Psoas muscle (tissue), 8 donors: ENCODE results near the gene RPS15. TPM values are rescaled to one million over a fixed set of nuclear protein-coding genes. Genes with fewer than 3 reads are reported as not detected.

Source experiments
- ATAC-seq, 4 donors: fragments of 200-7000 bp; cut with Tn5 transposase; one replicate each; pipeline ENCODE4 v1.9.1; 2020; ENCODE audit warnings: moderate library complexity in 3 of 4, mild to moderate bottlenecking in 2 of 4
- DNase-seq, 2 donors: peaks; one replicate each; pipeline ENCODE4 v3.0.0-alpha.2; 2020
- H3K27ac ChIP-seq: fragments of 200-600 bp; one replicate; pipeline ENCODE4 v1.8.0; 2022
- H3K27me3 ChIP-seq, 3 donors: fragments of 200-600 bp in 1 of 3; one replicate each; pipeline versions ENCODE4 v1.6.1 to v1.8.0; 2013 to 2022; ENCODE audit warnings: low read length in 2 of 3, mild to moderate bottlenecking in 2 of 3, moderate library complexity in 1 of 3; ENCODE audit not compliant: insufficient read depth in 3 of 3
- H3K36me3 ChIP-seq, 2 donors: fragments of 200-600 bp in 1 of 2; one replicate each; pipeline versions ENCODE4 v1.6.1 to v1.8.0; 2013 to 2022; ENCODE audit warnings: low read depth in 1 of 2, mild to moderate bottlenecking in 1 of 2, moderate library complexity in 1 of 2; ENCODE audit not compliant: insufficient read depth in 1 of 2
- H3K4me1 ChIP-seq: fragments of 200-600 bp; one replicate; pipeline ENCODE4 v1.8.0; 2022
- H3K4me3 ChIP-seq: fragments of 200-600 bp; one replicate; pipeline ENCODE4 v1.8.0; 2022; ENCODE audit warnings: mild to moderate bottlenecking
- H3K9me3 ChIP-seq: fragments of 200-600 bp; one replicate; pipeline ENCODE4 v1.8.0; 2022
- whole genome bisulfite sequencing, 3 donors: extraction: QIAGEN DNeasy Blood & Tissue Kit; methylation state at CpG; one replicate each; pipeline versions ENCODE4 v1.1.6 to v1.1.7; 2013; 5-methylcytosine and 5-hydroxymethylcytosine counted together
- intact Hi-C, 2 donors: fragments of 100-400 bp; cut with DNase I; formaldehyde crosslinking; loops; one replicate each; pipeline versions ENCODE4 v1.11.0 to v1.14.2; 2022
- polyA plus RNA-seq, 3 donors: library from polyadenylated mRNA; stranded (reverse); fragments of 200-250 nt; gene quantifications; one replicate each; pipeline ENCODE4 v1.2.3, GENCODE V29; 2013
- total RNA-seq, 4 donors: library from RNA; stranded (reverse); fragmentation: NEBNext Ultra II Directional in 2 of 4; extraction: Animal tissue kit (Norgen Biotek cat#: 25700) in 2 of 4; gene quantifications; one replicate each; pipeline versions ENCODE4 v1.2.1 to v1.2.4, GENCODE V29; 2021 to 2023
- TF ChIP-seq, protein P1 (sequence below): fragments of 200-600 bp; IDR thresholded peaks from one replicate; pipeline ENCODE4 v1.8.0; 2022; ENCODE audit warnings: antibody characterized with exemption
- donor health status: healthy with polysubstance abuse.
- donor health status: DM: no; HTN: no; CAD: no; lungs with moderate emphysema.
- donor health status: Bipolar disorder and iron deficiency.
- donor health status: healthy.
- donor health status: DM: yes; HTN: yes; CAD: no.
- donor health status: DM: no; HTN: no; CAD: no.
- donor health status: DM: no; HTN: no; CAD: no.
- donor health status: DM: yes; HTN: yes; CAD: no.

Gene RPS15
- total and polyA plus RNA-seq, 7 donors = 697 to 4,077 (median 992) TPM

GRCh38 chr19:1411255-1412191 is 26.7 kb upstream of the RPS15 start:
- peak overlapping the region; percentile 97 for H3K4me3 ChIP-seq
- no peaks in the 10 kb centered on the region for H3K27me3 ChIP-seq
- H3K4me1 ChIP-seq = peaks cover 71% of the 10 kb centered on the region
- peak overlapping the region; percentile 95 for H3K27ac ChIP-seq
- TF ChIP-seq, protein P1, sequence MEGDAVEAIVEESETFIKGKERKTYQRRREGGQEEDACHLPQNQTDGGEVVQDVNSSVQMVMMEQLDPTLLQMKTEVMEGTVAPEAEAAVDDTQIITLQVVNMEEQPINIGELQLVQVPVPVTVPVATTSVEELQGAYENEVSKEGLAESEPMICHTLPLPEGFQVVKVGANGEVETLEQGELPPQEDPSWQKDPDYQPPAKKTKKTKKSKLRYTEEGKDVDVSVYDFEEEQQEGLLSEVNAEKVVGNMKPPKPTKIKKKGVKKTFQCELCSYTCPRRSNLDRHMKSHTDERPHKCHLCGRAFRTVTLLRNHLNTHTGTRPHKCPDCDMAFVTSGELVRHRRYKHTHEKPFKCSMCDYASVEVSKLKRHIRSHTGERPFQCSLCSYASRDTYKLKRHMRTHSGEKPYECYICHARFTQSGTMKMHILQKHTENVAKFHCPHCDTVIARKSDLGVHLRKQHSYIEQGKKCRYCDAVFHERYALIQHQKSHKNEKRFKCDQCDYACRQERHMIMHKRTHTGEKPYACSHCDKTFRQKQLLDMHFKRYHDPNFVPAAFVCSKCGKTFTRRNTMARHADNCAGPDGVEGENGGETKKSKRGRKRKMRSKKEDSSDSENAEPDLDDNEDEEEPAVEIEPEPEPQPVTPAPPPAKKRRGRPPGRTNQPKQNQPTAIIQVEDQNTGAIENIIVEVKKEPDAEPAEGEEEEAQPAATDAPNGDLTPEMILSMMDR = no peak
- 36 to 51% (median 38%) methylated on average over 29 of the region's 29 CpGs for WGBS, 3 donors
- ATAC-seq (peak; percentile 43 to 66 (median 54)), DNase-seq (peak; percentile 77 to 90)
- no peaks in the 10 kb centered on the region for H3K9me3 ChIP-seq
- peaks cover 0 to 22% of the 10 kb centered on the region in 2 donors for H3K36me3 ChIP-seq
- intact Hi-C loops = loop anchor here in 1 of 2 donors (10.0 kb wide), 1 partner anchor 137 kb away; the partner anchor contains the start of gene FAM174C

DNA sequence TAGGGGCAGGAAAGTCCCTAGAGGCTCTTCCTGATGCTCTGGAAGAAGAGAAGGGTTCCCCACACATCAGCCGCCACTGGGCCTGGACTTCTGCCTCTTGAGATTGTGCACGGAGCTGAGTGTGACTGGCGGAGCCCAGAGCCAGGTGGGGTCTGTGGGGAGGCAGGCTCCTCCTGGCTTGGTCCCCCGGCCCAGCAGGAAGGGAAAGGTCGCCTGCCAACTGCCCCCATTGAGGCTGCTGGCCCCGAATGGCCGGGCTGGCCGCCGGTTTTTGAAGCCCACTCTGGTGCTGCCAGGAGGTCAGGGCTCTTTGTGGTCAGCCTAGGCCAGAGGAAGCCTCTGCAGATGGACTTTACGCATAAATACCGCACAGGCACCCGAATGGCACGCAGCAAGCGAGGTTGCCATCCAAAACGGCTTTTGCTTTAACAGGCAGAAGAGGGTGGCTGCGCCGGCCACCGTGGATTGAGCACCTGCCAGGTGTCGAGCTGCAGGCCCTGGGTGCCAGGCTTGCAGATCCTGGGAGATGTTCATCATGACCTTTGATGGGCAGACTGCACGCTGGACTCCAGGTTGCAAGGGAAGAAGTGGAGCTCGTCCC is 25.8 kb upstream of the RPS15 start:
- Histone ChIP-seq H3K27me3 (no peaks in the 10 kb centered on the region), H3K36me3 (peaks cover 0 to 22% of the 10 kb centered on the region in 2 donors), H3K4me3 (no peak overlapping the region), H3K9me3 (no peaks in the 10 kb centered on the region), H3K4me1 (peaks cover 77% of the 10 kb centered on the region), H3K27ac (peak overlapping the region; percentile 95)
- TF ChIP-seq, protein P1 = no peak
- ATAC-seq = no peak
- intact Hi-C loops = loop anchor here in 1 of 2 donors (10.0 kb wide), 1 partner anchor 138 kb away; the partner anchor contains the start of gene FAM174C
- WGBS, 3 donors = 42 to 60% (median 55%) methylated on average over 19 to 21 of the region's 21 CpGs
- DNase-seq = no peak

DNA sequence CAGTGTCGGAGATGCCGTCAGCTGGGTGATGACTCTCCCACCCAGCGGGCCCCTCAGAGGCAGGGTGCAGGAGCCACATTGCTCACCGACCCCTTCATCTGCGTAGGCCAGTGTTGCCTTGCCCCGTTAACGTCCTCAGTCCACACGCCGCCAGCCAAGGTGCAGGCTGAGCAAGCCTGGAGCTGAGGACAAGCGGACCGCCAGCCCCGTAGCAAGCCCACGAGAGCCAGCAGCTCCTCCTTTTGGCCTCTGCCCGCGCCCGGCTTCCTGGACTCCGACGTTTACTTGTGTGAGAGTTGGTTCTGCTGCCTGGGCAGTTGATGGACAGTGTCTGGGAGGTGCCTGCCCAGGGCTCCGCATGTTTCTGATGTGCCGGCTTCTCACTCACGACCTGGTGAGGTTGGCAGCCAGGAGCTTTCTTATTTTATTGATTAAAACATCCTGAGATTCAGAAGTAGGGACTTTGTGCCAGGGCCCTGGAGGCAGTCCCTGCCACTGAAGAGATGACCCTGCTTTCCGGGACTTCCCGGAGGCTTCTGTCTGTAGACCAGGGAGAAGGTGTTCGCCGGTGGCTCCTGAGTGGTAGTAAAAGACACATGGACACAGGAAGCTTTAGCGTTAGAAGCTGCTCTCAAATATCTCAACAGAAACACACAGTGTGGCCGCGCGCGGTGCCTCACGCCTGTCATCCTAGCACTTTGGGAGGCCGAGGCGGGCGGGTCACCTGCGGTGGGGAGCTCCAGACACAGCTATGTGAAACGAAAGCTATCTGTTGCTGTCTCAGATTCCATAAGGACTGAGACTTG is 25.0 kb upstream of the RPS15 start:
- no peak for ATAC-seq
- Histone ChIP-seq H3K9me3 (no peaks in the 10 kb centered on the region), H3K4me1 (peaks cover 85% of the 10 kb centered on the region), H3K27me3 (no peaks in the 10 kb centered on the region), H3K4me3 (no peak overlapping the region), H3K36me3 (peaks cover 0 to 22% of the 10 kb centered on the region in 2 donors), H3K27ac (peak overlapping the region; percentile 95)
- DNase-seq = no peak
- WGBS, 3 donors = 63 to 83% (median 64%) methylated on average over 36 of the region's 36 CpGs
- intact Hi-C loops = loop anchor here in 1 of 2 donors (10.0 kb wide), 1 partner anchor 138 kb away; the partner anchor contains the start of gene FAM174C
- TF ChIP-seq, protein P1 = no peak

DNA sequence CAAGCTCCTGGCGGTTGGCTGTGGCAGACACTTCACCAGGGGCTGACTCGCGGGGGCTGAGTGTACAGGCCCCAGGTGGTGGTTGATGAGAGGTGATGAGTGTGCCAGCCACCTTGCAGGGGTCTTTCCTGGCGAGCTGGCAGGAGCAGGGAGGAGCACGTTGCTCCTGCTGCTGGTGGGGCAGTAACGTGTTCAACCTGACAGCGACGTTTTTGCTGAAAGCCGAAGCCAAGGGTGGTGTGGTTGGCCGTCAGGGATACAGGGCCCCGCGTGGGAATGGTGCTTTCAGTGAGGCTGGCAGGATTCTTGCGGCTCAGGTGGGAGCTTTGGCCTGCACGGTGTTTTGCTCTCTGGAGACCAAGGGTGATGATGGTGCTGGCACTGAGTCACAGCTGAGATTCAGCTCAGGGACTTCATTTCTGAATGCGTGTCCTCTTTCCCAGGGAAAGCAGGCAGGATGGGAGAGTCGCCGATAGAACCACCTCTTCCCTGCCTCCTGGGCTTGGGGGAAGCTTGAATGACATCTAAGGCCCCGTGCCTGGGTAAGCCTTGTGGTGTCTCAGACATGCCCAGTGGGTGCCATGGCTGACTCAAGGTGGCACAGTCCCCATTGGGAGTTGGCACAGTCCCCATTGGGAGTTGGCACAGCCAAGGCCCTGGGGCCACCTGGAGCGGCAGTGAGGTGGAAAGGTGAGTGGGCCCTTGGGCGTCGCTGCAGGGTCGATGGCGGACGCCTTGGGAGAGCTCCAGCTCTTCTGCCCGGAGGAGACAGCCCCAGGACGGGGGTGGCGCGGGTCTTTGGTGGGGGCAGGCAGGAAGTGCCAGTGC is 22.0 kb upstream of the RPS15 start:
- DNase-seq (no peak), ATAC-seq (peak; percentile 20 to 44 (median 32))
- whole genome bisulfite sequencing, 3 donors = 57 to 65% (median 58%) methylated on average over 25 to 28 of the region's 28 CpGs
- Histone ChIP-seq H3K4me3 (peak overlapping the region; percentile 41), H3K4me1 (peaks cover 75% of the 10 kb centered on the region), H3K27ac (peak overlapping the region; percentile 85), H3K36me3 (peaks cover 0 to 41% of the 10 kb centered on the region in 2 donors), H3K9me3 (no peaks in the 10 kb centered on the region), H3K27me3 (no peaks in the 10 kb centered on the region)
- intact Hi-C loops = loop anchor here in 1 of 2 donors (10.0 kb wide), 1 partner anchor 141 kb away; the partner anchor contains the start of gene FAM174C
- TF ChIP-seq, protein P1 = no peak
